Trophoblast cell (in vitro differentiated cells and primary cell): ENCODE results near the gene WNT16.
A peak's percentile ranks its signal among the peaks of the same experiment; 100 is the strongest.

Experiments
- DNase-seq, 2 donors: peaks; one replicate each; pipeline ENCODE4 v3.0.0-alpha.2; 2016
- H2AFZ ChIP-seq: 2 replicates; pipeline ENCODE4 v1.6.1; 2013; ENCODE audit warnings: low read length, moderate library complexity, mild to moderate bottlenecking; ENCODE audit not compliant: insufficient read depth, poor library complexity
- H2AK5ac ChIP-seq: 2 replicates; pipeline ENCODE4 v1.6.1; 2013; ENCODE audit warnings: mild to moderate bottlenecking, low read length
- H2BK120ac ChIP-seq: 2 replicates; pipeline ENCODE4 v1.6.1; 2013; ENCODE audit warnings: low read length, mild to moderate bottlenecking, moderate library complexity; ENCODE audit not compliant: insufficient read depth, poor library complexity
- H2BK12ac ChIP-seq: 2 replicates; pipeline ENCODE4 v1.6.1; 2013; ENCODE audit warnings: mild to moderate bottlenecking, low read length, moderate library complexity
- H2BK5ac ChIP-seq: 2 replicates; pipeline ENCODE4 v1.6.1; 2013; ENCODE audit warnings: low read length, low read depth, moderate library complexity, mild to moderate bottlenecking; ENCODE audit not compliant: poor library complexity
- H3K14ac ChIP-seq: 2 replicates; pipeline ENCODE4 v1.6.1; 2013; ENCODE audit warnings: mild to moderate bottlenecking, low read length
- H3K18ac ChIP-seq: 2 replicates; pipeline ENCODE4 v1.6.1; 2013; ENCODE audit warnings: mild to moderate bottlenecking, low read length
- H3K23ac ChIP-seq: 2 replicates; pipeline ENCODE4 v1.6.1; 2013; ENCODE audit warnings: low read length
- H3K27ac ChIP-seq: 2 replicates; pipeline ENCODE4 v1.5.1; 2013; ENCODE audit warnings: low read depth, mild to moderate bottlenecking, inconsistent platforms, low read length, moderate library complexity
- H3K27me3 ChIP-seq: 2 replicates; pipeline ENCODE4 v1.6.1; 2013; ENCODE audit warnings: inconsistent platforms, mild to moderate bottlenecking, low read length, moderate library complexity; ENCODE audit not compliant: insufficient read depth
- H3K36me3 ChIP-seq, 2 experiments: 1 replicate in 1 of 2; 2 replicates in 1 of 2; pipeline ENCODE4 v1.6.1; 2013; ENCODE audit warnings: low read length in 2 of 2, mild to moderate bottlenecking in 2 of 2, moderate library complexity in 1 of 2; ENCODE audit not compliant: insufficient read depth in 2 of 2, control insufficient read depth in 1 of 2
- H3K4ac ChIP-seq: 2 replicates; pipeline ENCODE4 v1.6.1; 2013; ENCODE audit warnings: low read depth, mild to moderate bottlenecking, low read length, moderate library complexity
- H3K4me1 ChIP-seq, 2 experiments: 1 replicate in 1 of 2; 2 replicates in 1 of 2; pipeline ENCODE4 v1.6.1; 2013; ENCODE audit warnings: low read length in 2 of 2, mild to moderate bottlenecking in 2 of 2, moderate library complexity in 1 of 2; ENCODE audit not compliant: insufficient read depth in 2 of 2, control insufficient read depth in 1 of 2
- H3K4me2 ChIP-seq: 2 replicates; pipeline ENCODE4 v1.6.1; 2013; ENCODE audit warnings: inconsistent platforms, mild to moderate bottlenecking, low read length, moderate library complexity
- H3K4me3 ChIP-seq: 2 replicates; pipeline ENCODE4 v1.5.1; 2013; ENCODE audit warnings: mild to moderate bottlenecking, low read depth, low read length, inconsistent platforms
- H3K79me1 ChIP-seq: one replicate; pipeline ENCODE4 v1.6.1; 2013; ENCODE audit warnings: low read length
- H3K79me2 ChIP-seq: 2 replicates; pipeline ENCODE4 v1.6.1; 2013; ENCODE audit warnings: low read length, mild to moderate bottlenecking; ENCODE audit not compliant: control insufficient read depth, insufficient read depth, poor library complexity
- H3K9ac ChIP-seq: 2 replicates; pipeline ENCODE4 v1.6.1; 2013; ENCODE audit warnings: mild to moderate bottlenecking, low read length
- H3K9me3 ChIP-seq: 2 replicates; pipeline ENCODE4 v1.6.1; 2013; ENCODE audit warnings: low read depth, mild to moderate bottlenecking, control low read depth, inconsistent platforms, low read length; ENCODE audit not compliant: insufficient read depth
- H4K12ac ChIP-seq: 2 replicates; pipeline ENCODE4 v1.6.1; 2013; ENCODE audit warnings: low read depth, mild to moderate bottlenecking, low read length, moderate library complexity
- H4K8ac ChIP-seq: 2 replicates; pipeline ENCODE4 v1.6.1; 2013; ENCODE audit warnings: low read depth, mild to moderate bottlenecking, low read length, moderate library complexity
- H4K91ac ChIP-seq: one replicate; pipeline ENCODE4 v1.6.1; 2013; ENCODE audit warnings: low read depth, mild to moderate bottlenecking, low read length, moderate library complexity
- WGBS: extraction: QIAGEN DNeasy Blood & Tissue Kit; methylation state at CpG from one replicate; pipeline ENCODE4 v1.1.7; 2013; ENCODE audit warnings: missing lambda C conversion rate; ENCODE audit not compliant: insufficient read length, insufficient coverage; ENCODE audit errors: extremely low coverage; 5-methylcytosine and 5-hydroxymethylcytosine counted together

The WNT16 gene

DNA sequence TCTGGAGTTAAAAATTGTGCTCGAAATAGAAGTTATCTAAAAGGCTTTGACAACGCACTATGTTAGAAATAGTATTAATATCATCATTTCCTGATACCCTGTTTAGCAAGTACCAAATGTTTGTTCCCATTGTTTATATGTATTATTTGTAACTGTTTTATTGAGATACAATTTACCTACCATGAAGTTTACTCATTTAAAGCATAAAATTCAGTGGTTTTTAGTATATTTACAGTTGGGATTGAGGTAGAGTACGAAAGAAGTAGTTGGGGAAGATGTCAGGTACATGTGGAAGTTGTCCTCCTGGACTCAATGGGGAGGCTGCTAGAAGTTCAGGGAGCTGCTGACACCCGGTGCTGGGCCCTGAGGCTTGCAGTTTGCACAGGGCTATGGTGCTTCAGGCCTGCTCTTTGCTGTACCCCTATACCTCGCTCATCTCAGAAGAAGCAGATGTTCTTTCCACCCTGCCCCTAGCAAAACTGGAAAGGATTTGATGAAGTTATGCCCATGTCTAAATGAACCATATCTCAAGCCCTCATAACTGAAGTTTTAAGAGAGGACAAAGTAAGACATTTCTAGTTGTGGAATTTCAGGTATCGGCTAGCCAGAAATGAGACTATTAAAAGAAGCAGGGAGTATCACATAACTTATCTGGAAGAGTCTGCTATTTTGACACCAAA is 25.2 kb upstream of the WNT16 start:
- 100% methylated on average over 1 of the region's 6 CpGs for WGBS
- H2BK120ac ChIP-seq, result no peak overlapping the region
- no peak overlapping the region for H3K14ac ChIP-seq
- H3K9ac ChIP-seq, result no peak overlapping the region
- peak in 1 of 2 donors; percentile 52 for DNase-seq
- H2BK5ac ChIP-seq, result no peak overlapping the region
- no peak overlapping the region for H3K18ac ChIP-seq
- no peak overlapping the region for H4K91ac ChIP-seq
- H2BK12ac ChIP-seq, result no peak overlapping the region
- H2AK5ac ChIP-seq, result no peak overlapping the region
- no peaks in the 10 kb centered on the region for H3K79me2 ChIP-seq
- H3K23ac ChIP-seq, result no peak overlapping the region
- H3K4me2 ChIP-seq, result no peak overlapping the region
- H2AFZ ChIP-seq, result no peak overlapping the region
- H3K79me1 ChIP-seq, result no peaks in the 10 kb centered on the region
- H4K8ac ChIP-seq, result no peak overlapping the region
- no peaks in the 10 kb centered on the region for H3K27me3 ChIP-seq
- no peaks in the 10 kb centered on the region for H3K4me1 ChIP-seq
- no peaks in the 10 kb centered on the region for H3K36me3 ChIP-seq
- no peak overlapping the region for H3K27ac ChIP-seq
- no peak overlapping the region for H3K4ac ChIP-seq
- H3K9me3 ChIP-seq, result no peaks in the 10 kb centered on the region
- H3K4me3 ChIP-seq, result no peak overlapping the region
- no peak overlapping the region for H4K12ac ChIP-seq

DNA sequence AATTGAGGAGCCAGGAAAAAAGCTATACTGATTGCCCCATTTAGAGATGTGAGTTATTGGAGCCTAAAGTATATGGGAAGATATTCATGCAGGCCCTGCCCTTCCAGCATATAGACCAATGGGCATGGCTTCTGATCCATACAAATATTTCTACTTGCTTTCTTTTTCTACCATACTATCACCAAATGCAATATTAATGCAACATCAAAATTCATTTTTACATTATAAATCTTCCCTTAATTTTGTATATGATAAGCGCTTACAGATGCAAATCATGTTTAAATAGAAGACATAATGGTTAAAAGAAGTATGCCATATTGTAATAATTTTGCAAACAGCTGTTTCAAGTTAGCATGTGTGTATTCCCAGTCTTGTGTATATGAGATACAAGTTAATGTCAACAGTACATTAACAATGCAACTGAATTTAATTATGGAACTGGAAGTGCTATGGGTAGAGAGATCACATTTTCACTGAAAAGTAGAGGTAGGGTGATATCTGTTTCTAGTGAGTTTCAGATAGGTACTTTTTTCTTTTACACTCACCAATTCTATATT is 24.6 kb upstream of the WNT16 start:
- no peak overlapping the region for H4K12ac ChIP-seq
- no peaks in the 10 kb centered on the region for H3K79me1 ChIP-seq
- H3K4me2 ChIP-seq, result no peak overlapping the region
- no peak overlapping the region for H2AK5ac ChIP-seq
- no peak overlapping the region for H3K4me3 ChIP-seq
- no peak overlapping the region for H3K4ac ChIP-seq
- H3K27ac ChIP-seq, result no peak overlapping the region
- no peak overlapping the region for H2BK120ac ChIP-seq
- H2BK5ac ChIP-seq, result no peak overlapping the region
- H3K18ac ChIP-seq, result no peak overlapping the region
- no peaks in the 10 kb centered on the region for H3K9me3 ChIP-seq
- H3K23ac ChIP-seq, result no peak overlapping the region
- DNase-seq, result no peak
- H4K91ac ChIP-seq, result no peak overlapping the region
- no peaks in the 10 kb centered on the region for H3K4me1 ChIP-seq
- no peaks in the 10 kb centered on the region for H3K27me3 ChIP-seq
- H3K79me2 ChIP-seq, result no peaks in the 10 kb centered on the region
- H4K8ac ChIP-seq, result no peak overlapping the region
- H2AFZ ChIP-seq, result no peak overlapping the region
- no CpG with 5 or more reads among the region's 1 CpG for WGBS
- no peak overlapping the region for H2BK12ac ChIP-seq
- H3K14ac ChIP-seq, result no peak overlapping the region
- H3K9ac ChIP-seq, result no peak overlapping the region
- H3K36me3 ChIP-seq, result no peaks in the 10 kb centered on the region

DNA sequence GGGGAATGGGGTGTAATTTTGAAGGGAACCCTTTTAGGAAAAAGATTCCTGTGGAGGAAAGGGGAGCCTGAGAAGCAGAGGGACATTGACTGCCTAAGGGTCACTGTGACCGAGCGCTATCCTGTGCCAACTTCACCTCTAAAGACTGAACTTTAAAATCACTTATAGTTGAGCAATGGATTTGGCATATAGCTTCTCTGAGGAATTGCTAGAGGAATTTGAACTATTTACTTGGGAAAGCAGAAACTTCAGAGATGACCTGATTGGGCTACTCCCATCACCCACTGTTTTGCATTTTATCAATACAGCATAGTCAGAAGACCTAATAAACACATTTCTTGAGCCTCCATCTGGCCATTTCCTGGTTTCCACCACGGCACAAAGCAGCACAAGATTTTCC is 23.7 kb upstream of the WNT16 start:
- Histone ChIP-seq H3K4me2 (no peak overlapping the region), H4K8ac (no peak overlapping the region), H3K23ac (no peak overlapping the region), H3K79me1 (no peaks in the 10 kb centered on the region), H4K91ac (no peak overlapping the region), H2AFZ (no peak overlapping the region), H3K9ac (no peak overlapping the region), H2BK12ac (no peak overlapping the region), H3K4ac (no peak overlapping the region), H2BK5ac (no peak overlapping the region), H3K18ac (no peak overlapping the region), H3K9me3 (no peaks in the 10 kb centered on the region), H4K12ac (no peak overlapping the region), H3K79me2 (no peaks in the 10 kb centered on the region), H3K14ac (no peak overlapping the region), H2BK120ac (no peak overlapping the region), H2AK5ac (no peak overlapping the region), H3K4me1 (no peaks in the 10 kb centered on the region), H3K27ac (no peak overlapping the region), H3K4me3 (no peak overlapping the region), H3K36me3 (no peaks in the 10 kb centered on the region), H3K27me3 (no peaks in the 10 kb centered on the region)
- no CpG with 5 or more reads among the region's 3 CpGs for WGBS
- no peak for DNase-seq

DNA sequence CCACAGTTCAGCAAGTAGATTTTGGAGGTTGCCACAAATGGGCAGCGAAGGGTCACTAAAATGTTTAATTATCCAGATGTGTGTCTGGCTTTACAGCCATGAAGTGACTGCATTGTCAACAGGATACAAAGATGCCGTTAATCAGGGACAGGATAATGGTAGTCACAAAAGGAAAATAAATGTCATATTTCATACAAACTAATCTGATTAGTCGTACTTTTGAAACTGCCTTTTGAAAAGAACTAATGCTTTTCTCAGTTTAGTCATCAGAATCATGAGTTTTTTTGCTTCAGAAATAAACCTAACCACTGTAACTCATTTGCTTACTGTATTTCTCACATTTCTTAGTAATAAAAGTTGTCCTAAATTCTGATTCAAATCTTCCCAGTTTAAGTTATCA is 22.2 kb upstream of the WNT16 start:
- no peaks in the 10 kb centered on the region for H3K79me2 ChIP-seq
- H3K9ac ChIP-seq, result no peak overlapping the region
- H4K8ac ChIP-seq, result no peak overlapping the region
- H3K36me3 ChIP-seq, result no peaks in the 10 kb centered on the region
- H3K14ac ChIP-seq, result no peak overlapping the region
- no peak overlapping the region for H3K18ac ChIP-seq
- H2AFZ ChIP-seq, result no peak overlapping the region
- H4K12ac ChIP-seq, result no peak overlapping the region
- no peak overlapping the region for H3K27ac ChIP-seq
- no peaks in the 10 kb centered on the region for H3K27me3 ChIP-seq
- no peaks in the 10 kb centered on the region for H3K9me3 ChIP-seq
- no peak overlapping the region for H3K4me2 ChIP-seq
- no peak overlapping the region for H3K23ac ChIP-seq
- no CpG with 5 or more reads among the region's 3 CpGs for WGBS
- H2BK12ac ChIP-seq, result no peak overlapping the region
- H3K4ac ChIP-seq, result no peak overlapping the region
- no peaks in the 10 kb centered on the region for H3K4me1 ChIP-seq
- no peak overlapping the region for H4K91ac ChIP-seq
- no peak overlapping the region for H2BK5ac ChIP-seq
- H3K4me3 ChIP-seq, result no peak overlapping the region
- no peak overlapping the region for H2AK5ac ChIP-seq
- no peak for DNase-seq
- H2BK120ac ChIP-seq, result no peak overlapping the region
- H3K79me1 ChIP-seq, result no peaks in the 10 kb centered on the region
